Activated naive CD8-positive, alpha-beta T cell (primary cell): ENCODE results near the gene MMEL1.

Experiments
- H3K27ac Mint-ChIP-seq: one replicate; pipeline ENCODE4 v1.8.0; 2021; ENCODE audit warnings: mixed read lengths
- H3K27me3 Mint-ChIP-seq: one replicate; pipeline ENCODE4 v1.8.0; 2021; ENCODE audit warnings: mixed read lengths
- H3K36me3 Mint-ChIP-seq: one replicate; pipeline ENCODE4 v1.8.0; 2021; ENCODE audit warnings: mixed read lengths
- H3K4me1 Mint-ChIP-seq: one replicate; pipeline ENCODE4 v1.8.0; 2021; ENCODE audit warnings: low read depth, mixed read lengths
- H3K4me3 Mint-ChIP-seq: one replicate; pipeline ENCODE4 v1.8.0; 2021; ENCODE audit warnings: mild to moderate bottlenecking, mixed read lengths
- H3K9me3 Mint-ChIP-seq: one replicate; pipeline ENCODE4 v1.8.0; 2021; ENCODE audit warnings: low read depth, mixed read lengths

Gene MMEL1

DNA sequence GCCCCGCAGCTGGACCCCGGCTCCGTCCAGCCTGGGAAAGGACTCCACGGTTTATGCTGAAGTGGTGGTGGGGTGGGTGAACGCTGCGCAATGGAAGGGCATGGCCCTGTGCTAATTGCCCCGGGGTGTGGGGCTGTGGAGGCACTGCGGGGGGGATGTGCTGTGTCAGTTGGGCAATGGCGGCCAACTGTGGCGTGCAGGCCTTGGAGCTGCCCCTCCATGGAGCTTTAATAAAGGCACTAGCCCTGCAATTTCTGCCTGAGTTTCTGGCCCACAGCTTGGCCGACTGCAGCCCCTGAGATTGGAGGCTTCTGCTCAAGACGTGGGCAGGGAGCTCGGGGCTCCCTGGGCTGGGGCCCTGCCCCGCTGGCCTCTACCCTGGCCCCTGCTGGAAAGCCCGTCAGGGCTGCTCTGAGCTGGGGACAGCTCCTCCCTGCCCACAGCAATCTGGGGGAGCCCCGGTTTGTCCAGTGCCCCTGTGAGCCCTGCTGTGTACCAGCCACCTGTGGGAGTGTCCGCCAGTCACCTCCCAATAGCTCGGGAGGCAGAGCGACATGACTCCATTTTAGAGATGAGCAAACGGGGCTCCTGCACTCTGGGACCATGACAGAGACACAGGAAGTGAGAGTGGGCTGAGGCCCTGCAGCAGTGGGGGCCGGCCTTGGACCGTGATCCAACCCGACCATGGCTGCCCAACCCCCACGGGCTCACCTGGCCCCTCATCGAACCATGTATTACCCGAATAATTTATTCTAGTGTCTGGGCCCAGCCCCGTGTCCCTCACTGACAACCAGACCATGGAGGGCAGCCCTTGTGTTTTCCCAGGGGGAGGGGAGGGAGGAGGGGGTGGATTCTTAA, 85.4 kb downstream of the MMEL1 start:
- Mint-ChIP-seq H3K27ac (peak overlapping the region; percentile 91), H3K4me3 (peak overlapping the region; percentile 88), H3K36me3 (no peaks in the 10 kb centered on the region), H3K9me3 (no peaks in the 10 kb centered on the region), H3K4me1 (peaks cover 27% of the 10 kb centered on the region), H3K27me3 (no peaks in the 10 kb centered on the region)

DNA sequence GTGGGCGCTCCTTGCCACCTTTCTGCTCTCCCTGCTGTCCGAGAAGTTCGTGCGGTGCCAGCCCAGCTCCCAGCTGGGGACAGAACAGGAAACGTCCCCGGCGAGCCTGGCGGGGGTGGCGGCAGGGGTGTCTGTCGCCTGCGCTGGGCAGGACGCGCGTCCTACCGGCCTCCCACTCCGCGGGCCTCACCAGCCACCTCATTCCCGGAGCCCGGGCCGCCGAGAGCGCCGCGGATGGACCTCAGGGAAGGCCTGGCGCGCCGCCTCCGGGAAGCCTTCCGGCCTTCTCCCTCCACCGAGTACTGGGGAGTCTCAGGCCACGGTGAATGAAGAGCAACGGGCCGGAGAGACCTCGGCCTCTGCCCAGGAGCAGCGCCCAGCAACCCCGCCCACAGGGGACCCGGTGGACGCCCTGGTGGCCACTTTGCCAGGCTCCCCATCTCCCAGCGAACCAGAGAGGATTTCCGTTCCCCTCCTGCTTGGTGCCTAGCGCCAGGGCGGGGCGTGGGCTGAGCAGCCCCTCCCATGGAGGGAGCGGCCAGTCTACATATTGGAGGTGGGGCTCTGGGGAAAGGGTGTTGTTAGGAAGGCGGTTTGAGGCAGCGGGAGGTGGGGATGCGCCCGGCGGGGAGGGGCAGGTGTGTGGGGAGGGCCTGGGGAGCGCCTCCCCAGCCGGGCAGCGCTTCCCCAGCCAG, 86.2 kb downstream of the MMEL1 start:
- H3K27ac Mint-ChIP-seq, result peak overlapping the region; percentile 78
- no peaks in the 10 kb centered on the region for H3K27me3 Mint-ChIP-seq
- no peaks in the 10 kb centered on the region for H3K9me3 Mint-ChIP-seq
- H3K4me1 Mint-ChIP-seq, result peaks cover 27% of the 10 kb centered on the region
- H3K4me3 Mint-ChIP-seq, result peak overlapping the region; percentile 88
- H3K36me3 Mint-ChIP-seq, result no peaks in the 10 kb centered on the region

DNA sequence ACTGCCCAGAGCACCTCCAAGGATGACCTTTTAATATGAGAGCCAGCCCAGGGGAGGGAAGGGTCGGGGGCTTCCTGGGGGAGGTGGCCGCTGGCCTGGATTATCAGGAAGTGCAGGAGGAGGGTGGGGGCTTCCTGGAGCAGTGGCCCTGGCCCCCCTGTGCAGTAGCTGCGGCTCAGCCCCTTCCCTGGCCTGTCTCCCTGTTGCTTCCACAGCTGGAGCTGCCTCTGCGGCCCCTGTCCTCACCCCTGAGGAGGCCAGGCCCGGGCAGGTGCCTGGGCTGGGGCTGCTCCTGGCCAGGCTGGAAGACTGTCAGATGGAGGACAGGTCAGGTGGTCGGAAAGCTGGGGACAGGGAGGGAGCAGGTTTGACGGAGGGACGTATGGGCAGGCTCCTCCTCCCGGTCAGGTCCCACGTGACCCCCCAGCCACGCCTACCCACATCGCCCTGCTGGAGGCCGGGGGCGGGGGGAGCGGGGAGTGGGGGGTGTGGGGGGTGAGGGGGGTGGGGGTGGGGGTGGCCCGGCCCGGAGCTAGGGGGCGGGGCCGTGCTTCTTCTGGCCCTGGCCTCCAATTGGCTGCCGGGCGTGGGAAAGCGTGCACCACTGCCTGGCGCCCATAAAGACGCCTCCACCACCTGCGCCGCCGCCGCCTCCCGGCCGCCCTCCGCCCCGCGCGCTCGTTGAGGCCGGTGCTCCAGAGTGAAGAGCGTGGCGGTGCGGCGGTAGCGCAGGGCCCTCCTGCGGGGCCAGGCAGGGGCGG, 86.9 kb downstream of the MMEL1 start:
- no peaks in the 10 kb centered on the region for H3K27me3 Mint-ChIP-seq
- peaks cover 28% of the 10 kb centered on the region for H3K4me1 Mint-ChIP-seq
- no peak overlapping the region for H3K27ac Mint-ChIP-seq
- H3K4me3 Mint-ChIP-seq, result peak overlapping the region; percentile 88
- no peaks in the 10 kb centered on the region for H3K9me3 Mint-ChIP-seq
- H3K36me3 Mint-ChIP-seq, result no peaks in the 10 kb centered on the region

DNA sequence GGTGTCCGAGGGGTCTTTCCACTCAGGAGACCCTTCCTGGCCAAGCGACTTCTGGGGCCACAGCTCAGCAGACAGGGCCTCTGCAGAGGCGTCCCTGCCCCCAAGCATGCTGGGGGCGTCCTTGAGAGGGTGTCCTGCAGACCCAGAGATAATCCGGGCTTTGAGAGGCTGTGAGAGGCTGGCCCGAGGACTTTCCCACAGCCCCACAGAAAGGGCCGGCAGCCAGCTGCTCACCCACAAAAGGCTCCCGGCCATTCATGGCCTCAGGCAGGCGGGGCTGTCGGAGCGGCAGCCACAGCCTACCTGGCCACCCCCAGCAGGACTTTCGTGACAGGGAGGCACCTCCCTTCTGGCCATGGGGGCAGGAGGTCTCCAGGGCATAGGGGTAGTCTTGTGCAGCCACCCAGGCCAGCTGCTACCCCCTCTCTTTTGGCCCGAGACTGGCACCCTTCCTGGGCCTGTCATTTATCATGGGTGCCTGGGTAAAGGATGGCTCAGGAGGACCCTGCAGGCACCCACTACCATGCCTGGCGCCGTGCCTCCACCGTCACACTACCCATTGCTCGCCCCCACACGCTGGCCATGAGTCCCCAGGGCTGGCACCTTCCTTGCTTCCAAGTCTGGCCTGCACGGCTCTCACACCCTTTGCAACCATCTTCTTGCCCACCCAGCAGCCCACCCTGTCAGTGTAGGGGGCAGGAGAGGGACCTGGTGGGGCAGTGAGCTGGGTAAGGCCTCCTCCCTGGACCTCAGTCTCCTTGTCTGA, 87.8 kb downstream of the MMEL1 start:
- Mint-ChIP-seq H3K4me3 (no peak overlapping the region), H3K27me3 (no peaks in the 10 kb centered on the region), H3K36me3 (no peaks in the 10 kb centered on the region), H3K4me1 (peaks cover 26% of the 10 kb centered on the region), H3K27ac (no peak overlapping the region), H3K9me3 (no peaks in the 10 kb centered on the region)

DNA sequence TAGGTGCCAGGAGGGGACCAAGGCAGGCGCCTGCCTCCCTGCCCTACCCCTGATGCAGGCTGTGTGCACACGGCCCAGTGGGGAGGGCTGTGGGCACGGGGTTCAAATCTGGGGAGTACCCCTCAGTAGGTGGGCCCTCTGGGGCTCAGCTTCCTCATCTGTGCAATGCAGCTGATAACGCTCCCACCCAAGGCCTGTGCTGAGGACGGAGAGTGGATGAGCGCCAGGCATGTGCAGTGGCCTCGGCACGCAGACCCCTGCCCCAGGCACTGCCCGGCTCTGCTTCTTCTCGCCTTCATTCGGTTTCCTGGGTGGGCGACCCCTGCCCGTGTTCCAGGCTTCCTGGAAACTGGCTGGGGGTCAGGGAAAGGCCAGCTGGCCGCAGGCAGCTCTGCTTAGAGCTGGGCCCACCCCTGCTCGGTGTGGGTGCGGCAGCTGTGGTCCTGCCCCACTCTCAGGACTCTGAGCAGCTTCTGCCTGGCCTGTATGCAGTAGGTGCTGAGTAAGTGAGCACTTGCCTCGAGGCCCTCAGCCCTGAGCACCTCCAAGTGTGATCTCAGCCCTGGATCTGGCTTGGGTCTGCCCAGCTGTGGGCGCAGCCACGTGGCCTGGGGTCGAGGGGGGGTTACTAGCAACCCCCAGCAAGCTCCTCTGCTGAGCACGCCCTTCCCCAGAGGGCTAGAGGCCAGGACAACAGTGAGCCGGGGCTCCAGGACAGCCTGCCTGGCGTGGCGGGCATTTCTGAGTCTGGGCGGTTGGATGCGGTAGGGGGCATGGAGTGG, 88.5 kb downstream of the MMEL1 start:
- no peaks in the 10 kb centered on the region for H3K27me3 Mint-ChIP-seq
- H3K27ac Mint-ChIP-seq, result no peak overlapping the region
- H3K9me3 Mint-ChIP-seq, result no peaks in the 10 kb centered on the region
- H3K4me3 Mint-ChIP-seq, result no peak overlapping the region
- no peaks in the 10 kb centered on the region for H3K36me3 Mint-ChIP-seq
- H3K4me1 Mint-ChIP-seq, result peaks cover 24% of the 10 kb centered on the region

DNA sequence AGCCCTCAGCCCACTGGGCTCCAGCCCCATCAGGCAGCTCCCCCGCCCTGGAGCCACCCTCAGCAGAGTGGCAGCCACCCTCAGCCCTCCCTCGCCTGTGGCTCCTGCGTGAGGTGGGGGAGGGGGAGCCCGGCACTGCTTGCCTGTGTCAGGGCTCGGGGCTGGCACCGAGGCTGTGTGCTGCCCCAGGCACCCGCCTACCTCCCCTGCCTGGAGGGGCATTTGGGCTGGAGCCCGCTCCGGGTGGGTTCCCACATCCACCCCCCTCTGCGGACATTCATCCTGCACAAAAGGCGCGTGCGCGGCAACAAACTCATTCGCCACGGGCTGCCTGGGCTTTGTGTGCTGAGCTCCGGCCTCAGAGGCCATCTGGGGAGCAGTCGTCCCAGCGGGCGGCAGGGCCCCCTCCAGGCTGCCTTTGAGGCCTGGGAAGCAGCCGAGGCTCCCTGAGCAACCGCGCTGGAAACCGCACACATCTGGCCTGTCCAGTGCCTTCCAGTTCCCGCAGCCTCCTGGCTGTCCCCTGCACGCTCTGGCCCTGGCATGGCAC, 89.2 kb downstream of the MMEL1 start:
- peaks cover 19% of the 10 kb centered on the region for H3K4me1 Mint-ChIP-seq
- H3K4me3 Mint-ChIP-seq, result no peak overlapping the region
- no peak overlapping the region for H3K27ac Mint-ChIP-seq
- no peaks in the 10 kb centered on the region for H3K27me3 Mint-ChIP-seq
- no peaks in the 10 kb centered on the region for H3K36me3 Mint-ChIP-seq
- no peaks in the 10 kb centered on the region for H3K9me3 Mint-ChIP-seq

DNA sequence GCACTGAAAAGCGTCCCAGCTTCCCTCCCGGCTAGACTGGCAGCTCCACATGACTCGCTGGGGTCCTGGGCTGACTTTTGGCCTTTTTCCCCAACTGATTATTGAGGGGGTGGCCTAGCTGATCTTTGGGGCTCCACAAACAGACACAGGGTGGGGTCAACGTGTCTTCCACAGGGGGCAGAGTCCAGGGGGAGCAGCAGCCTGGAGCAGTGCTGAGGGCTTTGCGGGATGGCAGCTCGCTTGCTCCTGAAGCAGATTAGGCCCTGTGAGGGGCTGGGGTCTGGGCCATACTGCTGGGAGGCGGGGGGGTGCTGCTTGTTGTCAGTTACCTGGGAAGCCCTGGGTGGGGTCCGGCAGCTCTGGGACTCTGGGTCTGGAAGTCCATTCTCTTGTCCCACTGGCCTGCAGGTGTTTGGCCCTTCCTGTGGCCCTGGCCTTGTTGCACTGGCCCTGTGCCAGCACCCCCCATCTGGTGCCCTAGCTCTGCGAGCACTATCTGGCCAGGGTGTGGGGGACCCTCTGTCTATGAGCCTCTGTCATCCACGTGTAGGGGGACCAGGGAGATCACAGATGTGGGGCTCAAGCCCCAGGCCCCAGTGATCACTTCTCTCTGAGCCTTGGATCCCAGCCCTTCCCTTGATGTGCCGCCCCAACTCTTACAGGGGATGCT, 90.4 kb downstream of the MMEL1 start:
- Mint-ChIP-seq H3K27me3 (no peaks in the 10 kb centered on the region), H3K9me3 (no peaks in the 10 kb centered on the region), H3K27ac (no peak overlapping the region), H3K36me3 (no peaks in the 10 kb centered on the region), H3K4me1 (peaks cover 12% of the 10 kb centered on the region), H3K4me3 (peak overlapping the region; percentile 3)

DNA sequence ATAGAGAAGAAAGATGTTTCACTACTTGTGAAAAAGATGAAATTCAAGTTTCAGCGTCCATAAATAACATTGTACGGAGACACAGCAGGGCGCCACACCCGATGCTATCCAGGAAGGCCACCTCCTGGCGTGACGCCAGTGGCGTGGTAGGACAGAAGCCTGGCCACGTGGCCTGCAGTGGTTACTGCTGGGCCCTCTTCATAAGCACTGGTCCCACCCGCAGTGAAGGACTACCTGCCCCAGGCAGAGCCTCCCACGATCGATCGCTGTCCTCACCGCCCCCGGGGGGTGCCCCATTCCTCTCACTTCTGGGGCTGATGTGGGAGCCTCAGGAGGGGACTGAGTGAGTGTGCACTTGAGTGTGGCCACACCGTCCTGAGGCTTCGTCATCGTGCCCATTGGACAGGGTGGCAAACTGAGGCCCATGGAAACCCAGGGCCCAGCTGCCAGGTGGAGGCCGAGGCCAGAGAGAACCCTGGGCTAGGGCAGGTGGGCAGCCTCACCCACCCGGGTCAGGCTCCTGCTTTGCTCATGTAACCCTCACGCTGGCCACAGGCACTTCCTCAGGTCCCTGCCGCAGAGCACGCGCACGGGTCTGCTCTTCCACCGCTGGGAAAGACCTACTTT, 91.1 kb downstream of the MMEL1 start:
- Mint-ChIP-seq H3K9me3 (no peaks in the 10 kb centered on the region), H3K36me3 (no peaks in the 10 kb centered on the region), H3K27ac (no peak overlapping the region), H3K4me3 (no peak overlapping the region), H3K4me1 (peaks cover 10% of the 10 kb centered on the region), H3K27me3 (no peaks in the 10 kb centered on the region)

DNA sequence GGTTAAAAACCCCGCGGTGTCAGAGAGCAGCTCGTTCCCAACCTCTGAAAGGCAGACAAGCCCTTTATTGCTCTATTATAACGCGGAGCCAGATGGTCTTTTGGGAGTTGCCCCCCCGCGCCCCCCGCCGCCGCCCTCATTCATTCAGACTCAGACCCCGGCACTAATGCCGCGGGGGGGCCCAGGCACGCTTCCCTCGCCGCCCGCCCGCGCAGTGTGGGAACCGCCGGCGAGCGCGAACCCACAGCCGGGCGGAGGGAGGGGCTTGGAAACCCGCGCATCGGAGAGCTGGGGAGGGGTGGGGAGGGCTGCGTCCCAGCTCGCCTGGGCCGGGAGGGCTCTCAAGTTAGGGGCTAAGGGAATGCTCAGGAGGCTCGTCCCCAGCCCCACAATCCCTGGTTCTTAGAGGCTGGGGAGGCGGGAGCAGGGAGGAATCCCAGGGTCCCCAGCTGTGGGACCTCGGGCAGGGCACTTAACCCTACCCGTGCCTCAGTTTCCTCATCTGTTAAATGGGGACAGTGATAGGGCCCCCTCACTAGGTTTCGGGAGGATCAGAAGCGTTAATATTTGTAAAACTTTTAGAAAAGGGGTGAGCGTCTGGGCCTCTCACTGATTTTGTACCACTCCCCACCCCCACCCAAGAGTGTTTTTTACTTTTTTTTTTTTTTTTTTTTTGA, 91.9 kb downstream of the MMEL1 start:
- H3K36me3 Mint-ChIP-seq, result no peaks in the 10 kb centered on the region
- H3K9me3 Mint-ChIP-seq, result no peaks in the 10 kb centered on the region
- no peaks in the 10 kb centered on the region for H3K27me3 Mint-ChIP-seq
- no peak overlapping the region for H3K27ac Mint-ChIP-seq
- H3K4me3 Mint-ChIP-seq, result no peak overlapping the region
- peaks cover 10% of the 10 kb centered on the region for H3K4me1 Mint-ChIP-seq
